Mucosa of gallbladder (tissue), 1 donor: ENCODE results near the gene PALD1. TPM values are rescaled to one million over a fixed set of nuclear protein-coding genes. Genes with fewer than 3 reads are reported as not detected.
"Not testable (repeated sequence)": the region's sequence is repeated elsewhere in the genome, so short reads cannot be mapped to it uniquely, and the experiment has no call there.

ENCODE experiments used
- DNase-seq: peaks from one replicate; pipeline ENCODE4 v3.0.0-alpha.2; 2020; ENCODE audit warnings: low spot score
- total RNA-seq: library from RNA; stranded (reverse); gene quantifications from one replicate; pipeline ENCODE4 v1.2.1, GENCODE V29; 2021
- donor health status: DM: no; HTN: no; CAD: no.

The PALD1 gene
- total RNA-seq, 1 donor from 2014 or later, result 15.5 TPM

GRCh38 chr10:70481831-70482530 lies 3.4 kb downstream of the PALD1 start:
- DNase-seq, result peak; percentile 45

- DNase-seq, result no peak
These were observed 4.6 kb downstream of the PALD1 start for GRCh38 chr10:70482982-70483760.

GRCh38 chr10:70483872-70484271 lies 5.3 kb downstream of the PALD1 start:
- not testable (repeated sequence) for DNase-seq

GRCh38 chr10:70487824-70488223 lies 9.3 kb downstream of the PALD1 start:
- DNase-seq, result no peak

GRCh38 chr10:70490142-70490541 lies 11.6 kb downstream of the PALD1 start:
- no peak for DNase-seq

GRCh38 chr10:70491614-70492013 lies 13.0 kb downstream of the PALD1 start:
- no peak for DNase-seq

- DNase-seq, result no peak
These were observed 14.5 kb downstream of the PALD1 start for GRCh38 chr10:70492786-70493659.

GRCh38 chr10:70493660-70494234 lies 15.2 kb downstream of the PALD1 start:
- no peak for DNase-seq

GRCh38 chr10:70494536-70494935 lies 16.0 kb downstream of the PALD1 start:
- DNase-seq, result no peak

- DNase-seq, result peak; percentile 36
These were observed 16.4 kb downstream of the PALD1 start for GRCh38 chr10:70494966-70495365.

GRCh38 chr10:70495691-70496261 lies 17.2 kb downstream of the PALD1 start:
- DNase-seq, result no peak

- DNase-seq, result no peak
These were observed 18.0 kb downstream of the PALD1 start for GRCh38 chr10:70496341-70497119.

- DNase-seq, result no peak
These were observed 18.6 kb downstream of the PALD1 start for GRCh38 chr10:70497120-70497545.

GRCh38 chr10:70498970-70499835 lies 20.6 kb downstream of the PALD1 start:
- DNase-seq, result no peak

- no peak for DNase-seq
These were observed 21.2 kb downstream of the PALD1 start for GRCh38 chr10:70499836-70500167.

- no peak for DNase-seq
These were observed 21.8 kb downstream of the PALD1 start for GRCh38 chr10:70500368-70500767.

- DNase-seq, result no peak
These were observed 22.3 kb downstream of the PALD1 start for GRCh38 chr10:70500812-70501301.

GRCh38 chr10:70502406-70502805 lies 23.8 kb downstream of the PALD1 start:
- no peak for DNase-seq

- DNase-seq, result no peak
These were observed 25.2 kb downstream of the PALD1 start for GRCh38 chr10:70503776-70504175.
